HPDE6-E6E7 (cell line): ENCODE measurements around the gene LAMTOR5.
A peak's percentile ranks its signal among the peaks of the same experiment; 100 is the strongest.

ENCODE experiments used
- DNase-seq: peaks from one replicate; pipeline ENCODE4 v3.0.0; 2011; ENCODE audit warnings: missing footprints; ENCODE audit errors: extremely low spot score

Gene LAMTOR5

DNA sequence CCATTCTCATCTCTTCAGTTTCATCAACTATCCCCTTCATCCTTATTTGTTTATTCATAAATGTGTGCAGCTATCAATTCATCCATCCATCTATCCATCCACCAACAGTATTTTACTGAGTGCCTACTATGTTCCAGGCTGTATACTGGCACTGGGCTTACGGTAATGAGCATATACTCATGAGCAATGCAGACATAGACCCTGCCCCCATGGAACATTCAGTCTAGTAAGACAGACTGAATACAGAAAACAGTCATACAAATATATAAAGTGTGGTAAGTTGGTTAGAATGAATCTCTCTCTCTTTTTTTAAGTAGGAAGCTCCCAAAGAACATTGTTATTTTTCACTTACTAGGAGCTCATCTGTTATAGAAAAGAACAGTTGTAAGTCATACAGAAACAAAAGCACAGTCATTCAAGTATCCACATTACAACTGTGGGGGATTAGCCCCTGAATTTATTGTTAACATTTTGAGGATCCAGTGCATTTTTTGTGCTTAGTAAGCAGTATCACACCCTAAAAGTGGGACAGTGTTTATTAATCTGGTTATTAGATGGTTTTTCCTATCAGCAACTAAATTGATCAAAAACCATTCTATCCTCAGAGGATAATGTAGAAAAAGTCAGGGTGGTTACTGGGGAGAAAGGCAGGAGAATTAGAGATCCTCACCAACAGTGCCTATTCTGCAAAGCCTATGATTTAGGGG, 20.3 kb downstream of the LAMTOR5 start:
- no peak for DNase-seq

DNA sequence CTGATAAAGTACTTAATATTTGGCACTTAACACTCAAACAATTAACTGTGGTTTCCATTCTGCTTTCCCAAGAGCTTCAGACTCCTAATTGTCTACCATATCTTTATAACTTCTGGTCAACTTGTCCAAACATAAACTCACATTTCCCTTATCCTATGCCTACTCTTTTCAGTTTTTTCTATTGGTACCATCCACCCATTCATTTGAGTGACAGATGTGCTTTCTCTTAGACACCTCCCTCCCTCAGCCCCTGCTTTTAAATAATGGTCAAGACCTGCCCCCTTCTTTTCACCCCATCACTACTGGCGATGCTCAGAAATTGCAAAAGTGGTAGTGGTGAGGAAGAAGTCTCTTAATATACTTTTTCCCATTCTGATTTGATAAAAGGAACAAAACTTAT, 22.1 kb downstream of the LAMTOR5 start:
- DNase-seq = no peak

DNA sequence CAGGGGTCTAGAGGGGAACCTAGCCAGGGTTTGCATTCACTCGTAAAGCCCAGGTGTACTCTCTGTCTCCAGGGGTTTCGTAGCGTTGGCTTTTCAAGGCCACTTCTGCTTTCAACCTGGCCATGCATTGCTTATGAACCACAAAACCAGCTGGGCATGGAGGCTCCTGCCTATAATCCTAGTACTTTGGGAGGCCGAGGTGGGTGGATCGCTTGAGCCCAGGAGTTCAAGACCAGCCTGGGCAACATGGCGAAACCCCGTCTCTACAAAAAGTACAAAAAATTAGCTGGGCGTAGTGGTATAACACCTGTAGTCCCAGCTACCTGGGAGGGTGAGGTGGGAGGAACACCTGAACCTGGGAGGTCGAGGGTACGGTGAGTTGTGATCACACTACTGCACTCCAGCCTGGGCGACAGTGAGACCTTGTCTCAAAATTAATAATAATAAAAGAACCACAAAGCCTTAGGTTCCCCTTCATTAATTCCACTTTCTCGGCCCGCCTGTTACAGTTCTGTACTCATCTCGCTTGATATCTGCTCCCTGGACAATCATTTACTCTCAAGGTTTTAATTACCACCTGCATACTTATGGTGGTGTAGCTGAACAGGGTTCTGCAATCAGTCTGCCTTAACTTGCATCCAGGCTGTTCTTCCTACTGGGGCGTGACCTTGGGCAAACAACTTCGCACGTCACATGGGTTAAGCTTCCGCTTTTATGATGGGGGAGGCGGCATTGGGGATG, 22.7 kb downstream of the LAMTOR5 start:
- DNase-seq = no peak

DNA sequence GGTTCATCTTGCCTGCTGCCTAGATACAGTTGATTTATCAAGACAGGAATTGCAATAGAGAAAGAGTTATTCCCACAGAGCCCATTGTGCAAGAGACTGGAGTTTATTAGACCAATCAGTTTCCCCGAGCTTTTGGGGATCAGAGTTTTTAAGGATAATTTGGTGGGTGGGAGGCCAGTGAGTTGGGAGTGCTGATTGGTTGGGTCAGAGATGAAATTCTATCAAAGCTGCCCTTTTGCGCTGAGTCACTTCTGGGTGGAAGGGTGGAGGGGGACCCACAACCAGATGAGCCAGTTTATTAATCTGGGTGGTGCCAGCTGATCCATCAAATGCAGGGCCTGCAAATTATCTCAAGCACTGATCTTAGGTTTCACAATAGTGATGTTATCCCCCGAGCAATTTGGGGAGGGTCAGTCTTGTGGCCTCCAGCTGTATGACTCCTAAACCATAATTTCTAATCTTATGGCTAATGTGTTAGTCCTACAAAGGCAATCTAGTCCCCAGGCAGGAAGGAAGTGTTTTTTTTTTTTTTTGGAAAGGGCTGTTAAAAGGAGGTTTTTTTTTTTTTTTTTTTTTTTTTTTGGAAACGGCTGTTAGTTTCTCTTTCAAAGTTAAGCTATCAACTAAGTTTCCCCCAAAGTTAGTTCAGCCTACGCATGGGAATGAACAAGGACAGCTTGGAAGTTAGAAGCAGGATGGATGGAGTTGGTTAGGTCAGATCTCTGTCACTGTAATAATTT, 24.1 kb downstream of the LAMTOR5 start:
- DNase-seq = no peak

DNA sequence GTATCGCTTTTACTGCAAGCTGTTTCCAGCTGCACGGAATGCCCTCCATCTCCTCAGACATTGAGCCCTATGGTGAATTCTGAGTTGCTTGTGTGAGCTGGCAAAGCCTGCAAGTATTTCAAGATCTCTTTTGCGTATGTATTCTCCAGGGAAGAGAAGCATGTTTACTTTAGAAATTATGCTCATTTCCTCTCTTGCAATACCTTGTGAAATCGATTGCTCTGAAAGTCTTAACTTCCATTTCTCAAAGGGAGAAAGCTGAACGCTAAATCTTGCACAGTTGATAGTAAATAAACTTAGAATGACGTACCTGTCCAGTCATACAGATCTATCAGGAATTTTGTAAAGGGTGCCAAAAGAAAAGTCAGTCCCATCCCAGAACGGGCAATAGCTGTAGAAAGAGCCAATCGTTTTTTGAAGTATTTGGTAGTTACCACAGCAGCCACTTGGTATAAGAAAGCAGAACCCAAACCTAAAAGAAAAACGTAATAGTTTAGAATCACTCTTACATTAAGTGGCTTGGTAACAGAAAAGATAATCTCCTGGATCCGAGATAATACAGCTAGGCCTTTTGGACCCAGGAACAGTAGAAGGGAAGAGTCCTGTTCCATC, 26.7 kb downstream of the LAMTOR5 start:
- DNase-seq = no peak

DNA sequence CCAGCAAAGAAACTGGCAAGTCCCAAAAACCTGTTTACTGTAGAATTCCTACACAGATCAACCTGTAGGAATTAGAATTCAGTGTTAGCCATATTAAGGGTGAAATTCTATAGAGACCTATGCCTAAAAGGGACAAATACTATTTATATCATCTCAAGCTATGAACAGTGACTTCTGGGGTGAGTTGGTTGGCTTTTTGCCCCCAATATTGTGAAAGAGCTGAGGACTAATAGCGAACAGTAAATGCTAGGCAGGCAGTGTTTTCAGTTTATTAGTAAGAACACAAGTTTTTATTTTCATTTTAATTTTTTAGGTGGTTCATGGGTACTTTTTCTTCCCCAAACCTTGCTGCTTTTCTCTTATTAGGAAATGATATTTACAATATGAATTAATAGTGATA, 32.0 kb downstream of the LAMTOR5 start:
- DNase-seq = no peak

DNA sequence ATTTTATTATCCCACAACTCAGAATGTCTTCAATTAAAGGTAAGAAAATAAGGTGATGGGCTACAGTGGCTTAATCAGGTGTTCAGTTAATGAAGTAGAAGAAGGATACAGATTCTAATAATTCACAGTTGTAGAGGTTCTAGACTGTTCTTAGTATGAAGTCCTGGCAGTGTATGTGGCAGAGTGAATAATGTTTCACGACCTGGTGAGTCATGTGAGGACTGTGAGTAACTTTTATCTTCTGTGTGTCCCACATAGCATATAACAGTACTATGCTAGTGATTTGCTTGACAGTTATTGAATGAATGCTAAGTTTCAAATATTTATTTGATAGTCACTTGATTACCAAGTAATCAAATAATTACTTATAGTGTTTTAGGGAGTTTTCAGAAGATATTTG, 36.7 kb downstream of the LAMTOR5 start:
- peak; percentile 15 for DNase-seq

DNA sequence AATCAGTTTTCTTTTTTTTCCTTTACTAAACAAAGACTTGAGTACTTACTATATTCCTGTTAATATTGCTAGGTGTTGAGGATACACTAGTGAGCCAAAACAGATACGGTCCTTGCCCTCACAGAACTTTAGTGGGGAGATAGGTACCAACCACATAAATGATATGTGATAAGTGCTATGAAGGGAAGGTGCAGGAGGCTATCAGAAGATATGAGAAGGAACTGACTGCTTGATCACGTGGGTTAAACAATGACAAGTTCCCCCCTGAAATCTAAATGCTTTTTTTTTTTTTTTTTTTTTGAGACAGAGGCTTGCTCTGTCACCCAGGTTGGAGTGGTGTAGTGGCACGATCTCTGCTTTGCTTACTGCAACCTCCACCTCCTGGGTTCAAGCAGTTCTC, 43.3 kb downstream of the LAMTOR5 start:
- no peak for DNase-seq

DNA sequence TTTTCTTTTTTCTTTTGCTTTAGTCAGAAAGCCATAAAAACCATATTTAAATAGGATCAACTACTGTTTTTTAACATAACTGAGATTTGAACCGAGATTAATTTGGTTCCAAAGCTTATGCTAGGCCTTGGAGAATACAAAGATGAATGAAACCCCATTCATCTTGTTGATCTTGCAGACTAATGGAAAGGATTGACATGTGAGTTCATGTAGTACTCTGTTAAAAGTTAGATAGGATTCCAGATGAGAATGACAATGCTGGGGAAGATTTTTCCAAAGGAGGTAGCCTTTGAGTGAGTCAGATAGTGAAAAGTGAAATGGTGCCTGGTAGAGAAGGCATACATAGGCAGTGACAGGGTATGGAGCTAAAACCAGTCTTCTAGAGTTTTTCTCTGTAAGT, 45.6 kb downstream of the LAMTOR5 start:
- no peak for DNase-seq

DNA sequence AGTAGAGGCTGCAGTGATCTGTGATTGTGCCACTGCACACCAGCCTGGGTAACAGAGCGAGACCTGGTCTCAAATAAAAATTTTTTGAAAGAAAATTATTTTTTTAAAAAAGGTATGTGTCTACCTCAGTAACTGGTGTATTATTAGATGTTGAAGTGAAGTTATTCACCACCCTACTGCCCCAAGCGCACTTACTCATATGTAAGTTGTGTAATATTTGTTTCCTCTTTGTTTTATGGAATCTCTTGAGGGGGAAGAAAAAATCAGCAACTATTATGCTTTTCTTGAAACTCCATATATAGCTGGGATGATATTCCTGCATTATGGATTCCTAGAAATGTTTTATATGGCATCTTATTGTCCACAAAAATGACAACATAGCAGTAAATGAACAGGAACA, 47.1 kb downstream of the LAMTOR5 start:
- DNase-seq = no peak

DNA sequence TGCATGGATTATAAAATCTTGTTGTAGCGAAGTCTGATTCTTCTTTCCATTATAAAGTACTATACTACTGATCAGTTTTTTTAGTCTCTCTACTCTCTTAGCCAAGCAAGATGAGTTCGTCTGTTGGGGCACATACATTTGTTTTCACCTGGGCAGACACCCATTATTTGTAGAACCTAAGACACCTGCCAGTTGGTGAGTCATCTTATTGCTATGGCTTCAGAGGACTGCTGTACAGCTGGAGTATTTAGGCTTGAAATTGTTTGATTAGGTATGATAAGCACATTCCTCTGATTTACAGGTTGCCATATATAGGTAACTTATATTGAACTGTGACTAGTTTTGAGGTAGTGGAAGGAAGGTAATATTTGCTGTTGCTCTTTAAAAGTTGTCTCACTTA, 51.1 kb downstream of the LAMTOR5 start:
- DNase-seq = peak; percentile 25

DNA sequence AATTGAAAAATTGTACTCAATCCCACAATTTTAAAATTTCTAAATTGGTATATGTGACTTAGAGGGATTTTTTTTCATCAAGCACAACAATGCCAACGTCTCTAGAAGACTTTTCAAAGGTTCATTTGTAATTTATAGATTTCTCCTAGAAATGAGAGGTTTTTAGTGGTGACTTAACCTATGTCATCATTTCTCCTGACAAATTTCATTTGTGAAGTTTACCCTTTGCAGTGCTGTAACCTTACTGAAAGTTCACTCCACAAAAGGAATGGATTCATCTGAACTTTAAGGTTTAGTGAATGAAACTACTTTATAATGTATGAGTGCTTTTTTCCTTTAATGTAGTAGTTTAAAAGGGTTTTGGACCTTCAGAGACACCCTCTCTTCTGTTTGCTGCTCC, 52.2 kb downstream of the LAMTOR5 start:
- DNase-seq = no peak
